ENCODE results near the gene SPTBN2.

SPTBN2 gene

DNA sequence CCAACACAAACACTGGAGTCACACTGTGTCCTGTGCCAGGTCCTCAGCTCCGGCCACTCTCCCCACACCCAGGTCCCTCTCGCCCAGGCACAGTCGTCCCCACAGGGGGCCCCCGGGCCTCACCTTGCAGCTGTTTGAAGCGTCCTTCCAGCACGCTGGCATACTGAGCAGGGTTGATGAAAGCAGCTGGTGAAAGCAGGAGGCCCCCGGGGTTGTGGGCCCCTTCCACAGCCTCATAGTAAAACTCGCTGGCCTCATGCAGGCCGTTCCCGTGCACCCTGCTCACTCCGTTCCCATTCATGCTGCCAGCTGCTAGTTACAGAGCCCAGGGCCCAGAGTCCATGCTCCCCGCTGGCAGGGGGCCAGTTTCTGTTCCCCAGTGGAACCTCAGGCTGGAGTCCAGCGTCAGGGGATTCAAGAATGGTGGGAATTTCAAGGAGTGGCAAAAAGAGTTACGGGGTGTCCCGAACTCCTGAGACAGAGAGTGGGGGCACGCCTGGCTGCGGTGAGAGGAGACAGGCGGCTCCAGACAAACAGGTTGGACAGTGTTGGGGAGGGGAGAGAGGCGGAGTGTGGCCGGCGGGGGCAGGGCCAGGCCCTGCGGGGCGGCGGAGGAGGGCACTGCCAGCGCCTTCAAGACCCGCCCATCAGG is 10.6 kb downstream of the SPTBN2 start:
- Histone ChIP-seq H3K36me3 (ENCODE audit: low read length) (no peaks in the 10 kb centered on the region), H3K27me3 (ENCODE audit: low read length) (no peaks in the 10 kb centered on the region), H4K20me1 (ENCODE audit: low read depth, low read length) (no peaks in the 10 kb centered on the region), H3K9me3 (ENCODE audit: insufficient read depth, low read length) (no peaks in the 10 kb centered on the region), H3K27ac (ENCODE audit: low read depth, low read length) (no peak overlapping the region), H3K79me2 (ENCODE audit: insufficient read depth, low read length) (no peaks in the 10 kb centered on the region), H3F3A (ENCODE audit: insufficient read depth) (no peaks in the 10 kb centered on the region), H3K4me2 (ENCODE audit: low read depth, low read length, poor library complexity, severe bottlenecking) (no peak overlapping the region), H2AFZ (ENCODE audit: low read depth, low read length, severe bottlenecking) (no peak overlapping the region), H3K9me2 (replicated peaks; ENCODE audit: insufficient read depth, low read length) (no peaks in the 10 kb centered on the region), H3K4me3 (ENCODE audit: insufficient read depth, low read length, poor library complexity, severe bottlenecking) (no peak overlapping the region), H3K9ac (ENCODE audit: low read length) (no peak overlapping the region)
- TF ChIP-seq EZH2phosphoT487 (conservative IDR thresholded peaks at IDR 0.05; ENCODE audit: low read length): no peak

GRCh38 chr11:66717925-66718319 is 11.1 kb downstream of the SPTBN2 start:
- H3K79me2 ChIP-seq (ENCODE audit: insufficient read depth, low read length): no peaks in the 10 kb centered on the region
- no peak overlapping the region for H3K9ac ChIP-seq (ENCODE audit: low read length)
- no peak overlapping the region for H3K4me3 ChIP-seq (ENCODE audit: insufficient read depth, low read length, poor library complexity, severe bottlenecking)
- no peaks in the 10 kb centered on the region for H3F3A ChIP-seq (ENCODE audit: insufficient read depth)
- no peak overlapping the region for H3K4me2 ChIP-seq (ENCODE audit: low read depth, low read length, poor library complexity, severe bottlenecking)
- H3K9me3 ChIP-seq (ENCODE audit: insufficient read depth, low read length): no peaks in the 10 kb centered on the region
- H3K9me2 ChIP-seq (replicated peaks; ENCODE audit: insufficient read depth, low read length): no peaks in the 10 kb centered on the region
- TF ChIP-seq, protein P1, sequence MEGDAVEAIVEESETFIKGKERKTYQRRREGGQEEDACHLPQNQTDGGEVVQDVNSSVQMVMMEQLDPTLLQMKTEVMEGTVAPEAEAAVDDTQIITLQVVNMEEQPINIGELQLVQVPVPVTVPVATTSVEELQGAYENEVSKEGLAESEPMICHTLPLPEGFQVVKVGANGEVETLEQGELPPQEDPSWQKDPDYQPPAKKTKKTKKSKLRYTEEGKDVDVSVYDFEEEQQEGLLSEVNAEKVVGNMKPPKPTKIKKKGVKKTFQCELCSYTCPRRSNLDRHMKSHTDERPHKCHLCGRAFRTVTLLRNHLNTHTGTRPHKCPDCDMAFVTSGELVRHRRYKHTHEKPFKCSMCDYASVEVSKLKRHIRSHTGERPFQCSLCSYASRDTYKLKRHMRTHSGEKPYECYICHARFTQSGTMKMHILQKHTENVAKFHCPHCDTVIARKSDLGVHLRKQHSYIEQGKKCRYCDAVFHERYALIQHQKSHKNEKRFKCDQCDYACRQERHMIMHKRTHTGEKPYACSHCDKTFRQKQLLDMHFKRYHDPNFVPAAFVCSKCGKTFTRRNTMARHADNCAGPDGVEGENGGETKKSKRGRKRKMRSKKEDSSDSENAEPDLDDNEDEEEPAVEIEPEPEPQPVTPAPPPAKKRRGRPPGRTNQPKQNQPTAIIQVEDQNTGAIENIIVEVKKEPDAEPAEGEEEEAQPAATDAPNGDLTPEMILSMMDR (IDR thresholded peaks at IDR 0.05; ENCODE audit: insufficient read depth, low read length, poor library complexity, severe bottlenecking): no peak
- TF ChIP-seq EZH2phosphoT487 (conservative IDR thresholded peaks at IDR 0.05; ENCODE audit: low read length): no peak
- no peaks in the 10 kb centered on the region for H3K36me3 ChIP-seq (ENCODE audit: low read length)
- no peaks in the 10 kb centered on the region for H3K27me3 ChIP-seq (ENCODE audit: low read length)
- H4K20me1 ChIP-seq (ENCODE audit: low read depth, low read length): no peaks in the 10 kb centered on the region
- no peak overlapping the region for H2AFZ ChIP-seq (ENCODE audit: low read depth, low read length, severe bottlenecking)
- H3K27ac ChIP-seq (ENCODE audit: low read depth, low read length): no peak overlapping the region

DNA sequence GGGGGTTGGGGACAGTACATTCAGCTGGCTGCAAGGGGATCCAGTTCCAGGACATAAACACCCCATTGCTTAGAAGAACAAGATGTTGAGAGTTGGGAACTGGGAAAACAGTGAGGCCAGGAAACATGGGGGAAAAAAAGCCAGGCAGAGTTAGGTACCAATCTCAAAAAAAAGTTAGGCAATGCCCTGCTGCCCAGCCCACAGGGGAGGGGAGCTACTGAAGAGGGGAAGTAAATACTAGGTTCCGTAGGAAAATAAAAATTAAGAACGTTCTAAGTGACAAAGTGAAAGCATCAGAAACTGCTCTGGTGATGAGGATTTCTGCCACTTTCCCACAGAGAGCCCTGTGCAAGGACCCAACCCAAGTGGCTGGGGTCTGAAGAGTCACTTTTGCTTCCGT is 12.0 kb downstream of the SPTBN2 start:
- Histone ChIP-seq H3K9me3 (ENCODE audit: insufficient read depth, low read length) (no peaks in the 10 kb centered on the region), H4K20me1 (ENCODE audit: low read depth, low read length) (no peaks in the 10 kb centered on the region), H3K36me3 (ENCODE audit: low read length) (no peaks in the 10 kb centered on the region)

More for the DNA sequence above, 12.0 kb downstream of the SPTBN2 start:
- Histone ChIP-seq H2AFZ (ENCODE audit: low read depth, low read length, severe bottlenecking) (no peak overlapping the region), H3K27me3 (ENCODE audit: low read length) (no peaks in the 10 kb centered on the region), H3K27ac (ENCODE audit: low read depth, low read length) (no peak overlapping the region), H3K4me2 (ENCODE audit: low read depth, low read length, poor library complexity, severe bottlenecking) (no peak overlapping the region), H3K79me2 (ENCODE audit: insufficient read depth, low read length) (no peaks in the 10 kb centered on the region), H3K9me2 (replicated peaks; ENCODE audit: insufficient read depth, low read length) (no peaks in the 10 kb centered on the region), H3K9ac (ENCODE audit: low read length) (no peak overlapping the region), H3K4me3 (ENCODE audit: insufficient read depth, low read length, poor library complexity, severe bottlenecking) (no peak overlapping the region), H3F3A (ENCODE audit: insufficient read depth) (no peaks in the 10 kb centered on the region)
- TF ChIP-seq, protein P1 (IDR thresholded peaks at IDR 0.05; ENCODE audit: insufficient read depth, low read length, poor library complexity, severe bottlenecking): no peak
- TF ChIP-seq EZH2phosphoT487 (conservative IDR thresholded peaks at IDR 0.05; ENCODE audit: low read length): no peak

Data from SU-DHL-6 (cell line).